Liver (tissue), 9 donors: ENCODE data around the gene SOWAHA. TPM values are rescaled to one million over a fixed set of nuclear protein-coding genes. Genes with fewer than 3 reads are reported as not detected.

ENCODE experiments used
- DNase-seq: peaks from one replicate; pipeline ENCODE4 v3.0.0-alpha.2; 2017; ENCODE audit warnings: low spot score
- H3K27ac ChIP-seq, 2 donors: one replicate each; pipeline ENCODE4 v1.7.0; 2013; ENCODE audit warnings: inconsistent platforms in 2 of 2, low read length in 2 of 2, control low read depth in 1 of 2, low read depth in 1 of 2, mild to moderate bottlenecking in 1 of 2
- H3K27me3 ChIP-seq, 4 donors: one replicate each; pipeline versions ENCODE4 v1.6.1 to v1.7.0; 2013; ENCODE audit warnings: low read length in 3 of 4, inconsistent platforms in 1 of 4, mild to moderate bottlenecking in 1 of 4, moderate library complexity in 1 of 4; ENCODE audit not compliant: control insufficient read depth in 4 of 4, insufficient read depth in 4 of 4
- H3K36me3 ChIP-seq, 4 donors: one replicate each; pipeline versions ENCODE4 v1.6.1 to v1.7.0; 2013; ENCODE audit warnings: low read length in 3 of 4, mild to moderate bottlenecking in 3 of 4, low read depth in 1 of 4, moderate library complexity in 1 of 4; ENCODE audit not compliant: control insufficient read depth in 4 of 4, insufficient read depth in 3 of 4
- H3K4me1 ChIP-seq, 4 donors: one replicate each; pipeline versions ENCODE4 v1.6.1 to v1.7.0; 2013; ENCODE audit warnings: low read length in 3 of 4, mild to moderate bottlenecking in 3 of 4, moderate library complexity in 1 of 4; ENCODE audit not compliant: control insufficient read depth in 4 of 4, insufficient read depth in 4 of 4
- H3K4me3 ChIP-seq, 3 donors: one replicate each; pipeline versions ENCODE4 v1.6.1 to v1.7.0; 2013; ENCODE audit warnings: low read length in 3 of 3, control low read depth in 1 of 3, low read depth in 1 of 3, mild to moderate bottlenecking in 1 of 3
- H3K9ac ChIP-seq, 2 donors: one replicate each; pipeline ENCODE4 v1.7.0; 2013; ENCODE audit warnings: low read length in 2 of 2, mild to moderate bottlenecking in 2 of 2, moderate library complexity in 2 of 2, control low read depth in 1 of 2, low read depth in 1 of 2
- H3K9me3 ChIP-seq, 4 donors: one replicate each; pipeline versions ENCODE4 v1.6.1 to v1.7.0; 2013; ENCODE audit warnings: low read length in 3 of 4; ENCODE audit not compliant: control insufficient read depth in 4 of 4
- EGR1 ChIP-seq, 2 donors: IDR thresholded peaks; 2 replicates each; pipeline ENCODE4 v1.6.1; 2016 to 2018; ENCODE audit warnings: antibody characterized with exemption in 2 of 2, low read depth in 2 of 2
- FOXA1 ChIP-seq: IDR thresholded peaks from 2 replicates; pipeline ENCODE4 v1.6.1; 2016; ENCODE audit warnings: antibody characterized with exemption
- FOXA2 ChIP-seq: IDR thresholded peaks from 2 replicates; pipeline ENCODE4 v1.6.1; 2016; ENCODE audit warnings: antibody characterized with exemption
- GABPA ChIP-seq, 2 donors: IDR thresholded peaks in 1 of 2; conservative IDR thresholded peaks in 1 of 2; 2 replicates each; pipeline ENCODE4 v1.6.1; 2016; ENCODE audit warnings: antibody characterized with exemption in 2 of 2, mild to moderate bottlenecking in 1 of 2, moderate library complexity in 1 of 2
- HNF4A ChIP-seq, 2 donors: conservative IDR thresholded peaks; 2 replicates each; pipeline ENCODE4 v1.6.1; 2016; ENCODE audit warnings: antibody characterized with exemption in 2 of 2, mild to moderate bottlenecking in 2 of 2
- HNF4G ChIP-seq: IDR thresholded peaks from 2 replicates; pipeline ENCODE4 v1.6.1; 2016; ENCODE audit warnings: antibody characterized with exemption
- JUND ChIP-seq, 2 donors: IDR thresholded peaks; 2 replicates each; pipeline ENCODE4 v1.6.1; 2016; ENCODE audit warnings: antibody characterized with exemption in 2 of 2
- NR2F2 ChIP-seq: IDR thresholded peaks from 2 replicates; pipeline ENCODE4 v1.6.1; 2016; ENCODE audit warnings: antibody characterized with exemption
- RAD21 ChIP-seq, 2 donors: IDR thresholded peaks; 2 replicates each; pipeline ENCODE4 v1.6.1; 2016; ENCODE audit warnings: antibody characterized with exemption in 2 of 2, mild to moderate bottlenecking in 2 of 2
- RXRA ChIP-seq, 2 donors: IDR thresholded peaks; 2 replicates each; pipeline ENCODE4 v1.6.1; 2017 to 2018; ENCODE audit warnings: antibody characterized with exemption in 2 of 2, mild to moderate bottlenecking in 1 of 2
- SP1 ChIP-seq: IDR thresholded peaks from 2 replicates; pipeline ENCODE4 v1.6.1; 2018; ENCODE audit warnings: antibody characterized with exemption, mild to moderate bottlenecking
- TAF1 ChIP-seq: conservative IDR thresholded peaks from 2 replicates; pipeline ENCODE4 v1.6.1; 2016; ENCODE audit warnings: antibody characterized with exemption, mild to moderate bottlenecking
- YY1 ChIP-seq: IDR thresholded peaks from 2 replicates; pipeline ENCODE4 v1.6.1; 2016; ENCODE audit warnings: antibody characterized with exemption, mild to moderate bottlenecking
- WGBS: extraction: QIAGEN DNeasy Blood & Tissue Kit; methylation state at CpG from one replicate; pipeline ENCODE4 v1.1.7; 2013; 5-methylcytosine and 5-hydroxymethylcytosine counted together
- polyA plus RNA-seq, 2 donors: library from polyadenylated mRNA; stranded (reverse) in 1 of 2; unstranded in 1 of 2; fragments of 200-250 nt in 1 of 2; fragments of >200 nt in 1 of 2; fragmentation: Nextera tagmentation in 1 of 2; extraction: Ambion mirVana in 1 of 2; gene quantifications; one replicate each; pipeline versions ENCODE4 v1.2.1 to v1.2.3, GENCODE V29; 2013 to 2015
- total RNA-seq, 2 donors: library from RNA; depleted of rRNA; stranded (reverse); fragments of >200 nt; gene quantifications; one replicate each; pipeline ENCODE4 v1.2.3, GENCODE V29; 2014
- TF ChIP-seq, protein P1 (sequence below): IDR thresholded peaks from 2 replicates; pipeline ENCODE4 v1.6.1; 2016; ENCODE audit warnings: antibody characterized with exemption
- TF ChIP-seq, protein P2 (sequence below): IDR thresholded peaks from 2 replicates; pipeline ENCODE4 v1.6.1; 2016; ENCODE audit warnings: antibody characterized with exemption
- TF ChIP-seq, protein P3 (sequence below): IDR thresholded peaks from 2 replicates; pipeline ENCODE4 v1.6.1; 2016; ENCODE audit warnings: antibody characterized with exemption
- TF ChIP-seq, protein P4 (sequence below): fragments of 150-350 bp; IDR thresholded peaks from 2 replicates; pipeline ENCODE4 v1.5.1; 2017; ENCODE audit warnings: improper control_type of control experiment, low read depth, low read length; ENCODE audit not compliant: missing input control
- TF ChIP-seq, protein P5 (sequence below): IDR thresholded peaks from 2 replicates; pipeline ENCODE4 v1.6.1; 2016; ENCODE audit warnings: antibody characterized with exemption, mild to moderate bottlenecking
- donor health status: healthy.
- donor health status: healthy.
- donor health status: healthy.
- donor health status: healthy.
- donor health status: healthy.

The SOWAHA gene
- total and polyA plus RNA-seq, 4 donors = 1.3 to 2.2 (median 1.8) TPM

DNA sequence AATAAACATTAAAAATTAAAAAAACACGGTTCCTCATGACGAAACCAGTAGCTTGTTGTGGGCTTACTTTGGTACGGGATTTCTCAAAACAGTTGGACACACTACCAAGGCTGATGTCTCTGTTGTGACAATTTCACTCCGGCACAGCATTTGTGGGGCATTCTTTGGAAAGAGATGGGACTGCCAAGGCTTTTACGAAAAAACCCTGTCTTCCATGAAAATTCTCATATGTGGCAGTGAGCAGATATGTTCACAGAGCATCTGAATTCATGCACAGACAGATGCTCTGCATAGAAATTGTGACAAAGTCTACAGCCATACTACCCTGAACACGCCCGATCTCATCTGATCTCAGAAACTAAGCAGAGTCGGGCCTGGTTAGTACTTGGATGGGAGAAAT, 35.2 kb downstream of the SOWAHA start (continued):
- no peak for TF ChIP-seq RXRA (IDR thresholded peaks at IDR 0.05)
- TF ChIP-seq, protein P1, sequence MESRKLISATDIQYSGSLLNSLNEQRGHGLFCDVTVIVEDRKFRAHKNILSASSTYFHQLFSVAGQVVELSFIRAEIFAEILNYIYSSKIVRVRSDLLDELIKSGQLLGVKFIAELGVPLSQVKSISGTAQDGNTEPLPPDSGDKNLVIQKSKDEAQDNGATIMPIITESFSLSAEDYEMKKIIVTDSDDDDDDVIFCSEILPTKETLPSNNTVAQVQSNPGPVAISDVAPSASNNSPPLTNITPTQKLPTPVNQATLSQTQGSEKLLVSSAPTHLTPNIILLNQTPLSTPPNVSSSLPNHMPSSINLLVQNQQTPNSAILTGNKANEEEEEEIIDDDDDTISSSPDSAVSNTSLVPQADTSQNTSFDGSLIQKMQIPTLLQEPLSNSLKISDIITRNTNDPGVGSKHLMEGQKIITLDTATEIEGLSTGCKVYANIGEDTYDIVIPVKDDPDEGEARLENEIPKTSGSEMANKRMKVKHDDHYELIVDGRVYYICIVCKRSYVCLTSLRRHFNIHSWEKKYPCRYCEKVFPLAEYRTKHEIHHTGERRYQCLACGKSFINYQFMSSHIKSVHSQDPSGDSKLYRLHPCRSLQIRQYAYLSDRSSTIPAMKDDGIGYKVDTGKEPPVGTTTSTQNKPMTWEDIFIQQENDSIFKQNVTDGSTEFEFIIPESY = no peak
- TF ChIP-seq NR2F2 = no peak
- TF ChIP-seq SP1 = no peak
- TF ChIP-seq FOXA2 = no peak
- no peak for TF ChIP-seq RAD21 (IDR thresholded peaks at IDR 0.05)
- no peak for TF ChIP-seq HNF4A (conservative IDR thresholded peaks at IDR 0.05)
- TF ChIP-seq GABPA (IDR thresholded peaks at IDR 0.05 in 1 of 2, conservative IDR thresholded peaks at IDR 0.05 in 1 of 2) = no peak
- no peak for TF ChIP-seq TAF1
- TF ChIP-seq, protein P2, sequence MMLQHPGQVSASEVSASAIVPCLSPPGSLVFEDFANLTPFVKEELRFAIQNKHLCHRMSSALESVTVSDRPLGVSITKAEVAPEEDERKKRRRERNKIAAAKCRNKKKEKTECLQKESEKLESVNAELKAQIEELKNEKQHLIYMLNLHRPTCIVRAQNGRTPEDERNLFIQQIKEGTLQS = no peak
- no peak for TF ChIP-seq EGR1 (IDR thresholded peaks at IDR 0.05; ENCODE audit: low read depth in 2 of 2)

DNA sequence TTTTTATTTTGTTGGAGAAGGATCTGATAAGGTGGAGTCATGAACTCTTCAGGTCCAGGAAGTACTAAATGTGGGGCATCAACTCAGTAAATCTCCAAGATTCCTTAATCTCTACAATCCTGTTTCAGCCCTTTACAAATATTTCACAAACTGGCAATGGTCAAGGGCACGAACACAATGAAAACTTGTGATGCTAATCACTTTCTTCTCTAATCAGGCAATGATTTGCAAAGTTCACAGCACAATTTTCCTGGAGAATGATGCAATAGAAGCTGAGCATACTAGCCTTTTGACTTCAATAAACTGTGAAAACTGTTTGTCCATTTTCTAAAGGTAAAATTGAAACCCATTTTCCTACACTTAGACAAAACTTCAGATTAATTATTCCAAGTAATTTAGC, 36.2 kb downstream of the SOWAHA start:
- Histone ChIP-seq H3K4me1 (peaks cover 0 to 19% (median 9%) of the 10 kb centered on the region in 4 donors), H3K9me3 (no peaks in the 10 kb centered on the region), H3K36me3 (no peaks in the 10 kb centered on the region), H3K27ac (peak overlapping the region; percentile 82 to 87), H3K9ac (peak overlapping the region in 1 of 2 donors; percentile 63), H3K4me3 (no peak overlapping the region), H3K27me3 (no peaks in the 10 kb centered on the region)
- TF ChIP-seq, protein P3, sequence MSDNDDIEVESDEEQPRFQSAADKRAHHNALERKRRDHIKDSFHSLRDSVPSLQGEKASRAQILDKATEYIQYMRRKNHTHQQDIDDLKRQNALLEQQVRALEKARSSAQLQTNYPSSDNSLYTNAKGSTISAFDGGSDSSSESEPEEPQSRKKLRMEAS = peak; percentile 55
- TF ChIP-seq TAF1 (no peak), FOXA2 (peak; percentile 12), FOXA1 (peak; percentile 24), RXRA (IDR thresholded peaks at IDR 0.05) (peak; percentile 76 to 88), YY1 (peak; percentile 76), RAD21 (IDR thresholded peaks at IDR 0.05) (peak in 1 of 2 donors; percentile 26), SP1 (peak; percentile 63), HNF4G (no peak), JUND (IDR thresholded peaks at IDR 0.05) (peak in 1 of 2 donors; percentile 56), GABPA (IDR thresholded peaks at IDR 0.05 in 1 of 2, conservative IDR thresholded peaks at IDR 0.05 in 1 of 2) (peak in 1 of 2 donors; percentile 25), EGR1 (IDR thresholded peaks at IDR 0.05; ENCODE audit: low read depth in 2 of 2) (no peak), HNF4A (conservative IDR thresholded peaks at IDR 0.05) (peak; percentile 67 to 83), NR2F2 (no peak)
- TF ChIP-seq, protein P4, sequence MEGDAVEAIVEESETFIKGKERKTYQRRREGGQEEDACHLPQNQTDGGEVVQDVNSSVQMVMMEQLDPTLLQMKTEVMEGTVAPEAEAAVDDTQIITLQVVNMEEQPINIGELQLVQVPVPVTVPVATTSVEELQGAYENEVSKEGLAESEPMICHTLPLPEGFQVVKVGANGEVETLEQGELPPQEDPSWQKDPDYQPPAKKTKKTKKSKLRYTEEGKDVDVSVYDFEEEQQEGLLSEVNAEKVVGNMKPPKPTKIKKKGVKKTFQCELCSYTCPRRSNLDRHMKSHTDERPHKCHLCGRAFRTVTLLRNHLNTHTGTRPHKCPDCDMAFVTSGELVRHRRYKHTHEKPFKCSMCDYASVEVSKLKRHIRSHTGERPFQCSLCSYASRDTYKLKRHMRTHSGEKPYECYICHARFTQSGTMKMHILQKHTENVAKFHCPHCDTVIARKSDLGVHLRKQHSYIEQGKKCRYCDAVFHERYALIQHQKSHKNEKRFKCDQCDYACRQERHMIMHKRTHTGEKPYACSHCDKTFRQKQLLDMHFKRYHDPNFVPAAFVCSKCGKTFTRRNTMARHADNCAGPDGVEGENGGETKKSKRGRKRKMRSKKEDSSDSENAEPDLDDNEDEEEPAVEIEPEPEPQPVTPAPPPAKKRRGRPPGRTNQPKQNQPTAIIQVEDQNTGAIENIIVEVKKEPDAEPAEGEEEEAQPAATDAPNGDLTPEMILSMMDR = no peak
- TF ChIP-seq, protein P2 = peak; percentile 84
- TF ChIP-seq, protein P1 = peak; percentile 40
- TF ChIP-seq, protein P5, sequence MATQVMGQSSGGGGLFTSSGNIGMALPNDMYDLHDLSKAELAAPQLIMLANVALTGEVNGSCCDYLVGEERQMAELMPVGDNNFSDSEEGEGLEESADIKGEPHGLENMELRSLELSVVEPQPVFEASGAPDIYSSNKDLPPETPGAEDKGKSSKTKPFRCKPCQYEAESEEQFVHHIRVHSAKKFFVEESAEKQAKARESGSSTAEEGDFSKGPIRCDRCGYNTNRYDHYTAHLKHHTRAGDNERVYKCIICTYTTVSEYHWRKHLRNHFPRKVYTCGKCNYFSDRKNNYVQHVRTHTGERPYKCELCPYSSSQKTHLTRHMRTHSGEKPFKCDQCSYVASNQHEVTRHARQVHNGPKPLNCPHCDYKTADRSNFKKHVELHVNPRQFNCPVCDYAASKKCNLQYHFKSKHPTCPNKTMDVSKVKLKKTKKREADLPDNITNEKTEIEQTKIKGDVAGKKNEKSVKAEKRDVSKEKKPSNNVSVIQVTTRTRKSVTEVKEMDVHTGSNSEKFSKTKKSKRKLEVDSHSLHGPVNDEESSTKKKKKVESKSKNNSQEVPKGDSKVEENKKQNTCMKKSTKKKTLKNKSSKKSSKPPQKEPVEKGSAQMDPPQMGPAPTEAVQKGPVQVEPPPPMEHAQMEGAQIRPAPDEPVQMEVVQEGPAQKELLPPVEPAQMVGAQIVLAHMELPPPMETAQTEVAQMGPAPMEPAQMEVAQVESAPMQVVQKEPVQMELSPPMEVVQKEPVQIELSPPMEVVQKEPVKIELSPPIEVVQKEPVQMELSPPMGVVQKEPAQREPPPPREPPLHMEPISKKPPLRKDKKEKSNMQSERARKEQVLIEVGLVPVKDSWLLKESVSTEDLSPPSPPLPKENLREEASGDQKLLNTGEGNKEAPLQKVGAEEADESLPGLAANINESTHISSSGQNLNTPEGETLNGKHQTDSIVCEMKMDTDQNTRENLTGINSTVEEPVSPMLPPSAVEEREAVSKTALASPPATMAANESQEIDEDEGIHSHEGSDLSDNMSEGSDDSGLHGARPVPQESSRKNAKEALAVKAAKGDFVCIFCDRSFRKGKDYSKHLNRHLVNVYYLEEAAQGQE = no peak
- WGBS = 33% methylated on average over 1 of the region's 1 CpG
- DNase-seq = no peak
